HEK293 (cell line): ENCODE measurements around the gene CFP.
"Not testable (repeated sequence)": the region's sequence is repeated elsewhere in the genome, so short reads cannot be mapped to it uniquely, and the experiment has no call there.

Experiments used
- CTCF ChIA-PET: fragments of 350-600 bp; formaldehyde crosslinking; extraction: SDS; loops from one replicate; lab custom pipeline; 2021; ENCODE audit warnings: antibody characterized with exemption; lab: Yijun Ruan, JAX
- POLR2A ChIA-PET: fragments of 300-600 bp; formaldehyde crosslinking; extraction: SDS; loops from one replicate; lab custom pipeline; 2020; ENCODE audit warnings: antibody characterized with exemption, inconsistent platforms; lab: Yijun Ruan, JAX
- H3K27ac ChIP-seq: fragments of 200-500 bp; sonication (Bioruptor generic); 2 replicates; pipeline ENCODE4 v1.5.1; 2014; ENCODE audit warnings: low read depth, low read length, control low read depth, inconsistent platforms; ENCODE audit errors: extremely low read depth
- H3K36me3 ChIP-seq, 2 experiments: fragments of 200-500 bp in 1 of 2; sonication (Bioruptor generic) in 1 of 2; 1 replicate in 1 of 2; 2 replicates in 1 of 2; pipeline ENCODE4 v1.5.1; 2014 to 2017; ENCODE audit warnings: inconsistent platforms in 2 of 2, low read length in 2 of 2; ENCODE audit not compliant: control insufficient read depth in 2 of 2, insufficient read depth in 1 of 2
- H3K4me1 ChIP-seq: fragments of 200-500 bp; sonication (Bioruptor generic); 2 replicates; pipeline ENCODE4 v1.5.1; 2014; ENCODE audit warnings: mild to moderate bottlenecking, low read length, inconsistent platforms; ENCODE audit not compliant: control insufficient read depth, insufficient read depth
- H3K4me3 ChIP-seq: 2 replicates; pipeline ENCODE4 v1.5.1; 2011; ENCODE audit warnings: low read depth, mild to moderate bottlenecking, control low read depth, low read length, moderate library complexity
- H3K9me3 ChIP-seq: fragments of 200-500 bp; sonication (Bioruptor generic); 2 replicates; pipeline ENCODE4 v1.5.1; 2014; ENCODE audit warnings: low read depth, low read length, inconsistent platforms; ENCODE audit not compliant: control insufficient read depth, insufficient read depth
- HOXC10 ChIP-seq: sonication (generic); formaldehyde crosslinking; IDR thresholded peaks from 2 replicates; pipeline ENCODE4 v1.8.1; 2023; ENCODE audit warnings: mild to moderate bottlenecking, missing genetic modification reagents
- KLF9 ChIP-seq: fragments of 450-650 bp; formaldehyde crosslinking; IDR thresholded peaks from 2 replicates; pipeline ENCODE4 v1.5.1; 2016; ENCODE audit warnings: missing biosample characterization, missing genetic modification characterization, low read depth
- PRDM4 ChIP-seq: fragments of 450-650 bp; formaldehyde crosslinking; IDR thresholded peaks from 2 replicates; pipeline ENCODE4 v1.5.1; 2017; ENCODE audit warnings: missing biosample characterization, missing genetic modification characterization
- SCRT2 ChIP-seq: fragments of 450-650 bp; formaldehyde crosslinking; IDR thresholded peaks from 2 replicates; pipeline ENCODE4 v1.5.1; 2016; ENCODE audit warnings: missing biosample characterization, missing genetic modification characterization
- SETDB1 ChIP-seq: IDR thresholded peaks from one replicate; pipeline ENCODE4 v1.6.1; 2017; ENCODE audit warnings: mild to moderate bottlenecking, low read length, moderate library complexity, mixed read lengths; ENCODE audit not compliant: insufficient read length
- SP2 ChIP-seq: fragments of 450-650 bp; formaldehyde crosslinking; IDR thresholded peaks from 2 replicates; pipeline ENCODE4 v1.5.1; 2016; ENCODE audit warnings: missing biosample characterization, missing genetic modification characterization
- YY2 ChIP-seq: fragments of 450-650 bp; formaldehyde crosslinking; IDR thresholded peaks from 2 replicates; pipeline ENCODE4 v1.5.1; 2016; ENCODE audit warnings: missing biosample characterization, missing genetic modification characterization
- ZNF121 ChIP-seq: fragments of 450-650 bp; formaldehyde crosslinking; IDR thresholded peaks from 2 replicates; pipeline ENCODE4 v1.5.1; 2016; ENCODE audit warnings: missing biosample characterization, missing genetic modification characterization
- ZNF16 ChIP-seq: fragments of 450-650 bp; formaldehyde crosslinking; IDR thresholded peaks from 2 replicates; pipeline ENCODE4 v1.5.1; 2016; ENCODE audit warnings: low read depth, missing biosample characterization, missing genetic modification characterization
- ZNF274 ChIP-seq, 2 experiments: fragments of 200-500 bp in 1 of 2; fragments of 450-650 bp in 1 of 2; sonication (Bioruptor generic) in 1 of 2; formaldehyde crosslinking in 1 of 2; IDR thresholded peaks; 2 replicates each; pipeline versions ENCODE4 v1.5.1 to v1.6.1; 2014 to 2016; ENCODE audit warnings: borderline replicate concordance in 1 of 2, inconsistent platforms in 1 of 2, low read length in 1 of 2, missing biosample characterization in 1 of 2, missing genetic modification characterization in 1 of 2
- ZNF394 ChIP-seq: fragments of 450-650 bp; formaldehyde crosslinking; IDR thresholded peaks from 2 replicates; pipeline ENCODE4 v1.5.1; 2016; ENCODE audit warnings: missing biosample characterization, missing genetic modification characterization, mild to moderate bottlenecking, moderate library complexity, borderline replicate concordance
- ZNF571 ChIP-seq: fragments of 450-650 bp; formaldehyde crosslinking; IDR thresholded peaks from 2 replicates; pipeline ENCODE4 v1.5.0; 2017; ENCODE audit warnings: missing biosample characterization, missing genetic modification characterization
- ZNF704 ChIP-seq: fragments of 450-650 bp; formaldehyde crosslinking; IDR thresholded peaks from 2 replicates; pipeline ENCODE4 v1.5.1; 2016; ENCODE audit warnings: missing biosample characterization, missing genetic modification characterization
- ZNF777 ChIP-seq: fragments of 450-650 bp; formaldehyde crosslinking; IDR thresholded peaks from 2 replicates; pipeline ENCODE4 v1.5.1; 2017; ENCODE audit warnings: missing biosample characterization, missing genetic modification characterization, borderline replicate concordance
- TF ChIP-seq, protein P1 (sequence below): fragments of 450-650 bp; formaldehyde crosslinking; IDR thresholded peaks from 2 replicates; pipeline ENCODE4 v1.5.1; 2016; ENCODE audit warnings: missing biosample characterization, missing genetic modification characterization, borderline replicate concordance
- TF ChIP-seq, protein P2 (sequence below): fragments of 450-650 bp; formaldehyde crosslinking; IDR thresholded peaks from 2 replicates; pipeline ENCODE4 v1.5.1; 2016; ENCODE audit warnings: missing biosample characterization, missing genetic modification characterization
- TF ChIP-seq, protein P3 (sequence below): fragments of 450-650 bp; formaldehyde crosslinking; IDR thresholded peaks from 2 replicates; pipeline ENCODE4 v1.5.1; 2016; ENCODE audit warnings: missing biosample characterization, missing genetic modification characterization

CFP gene

GRCh38 chrX:47603125-47603524, 26.6 kb downstream of the CFP start:
- CTCF ChIA-PET = not testable (repeated sequence)

GRCh38 chrX:47597222-47597621, 32.5 kb downstream of the CFP start:
- no peaks in the 10 kb centered on the region for H3K36me3 ChIP-seq
- no peaks in the 10 kb centered on the region; the same call in 1 of the 2 replicates for H3K9me3 ChIP-seq
- H3K4me3 ChIP-seq = no peak overlapping the region
- no peaks in the 10 kb centered on the region for H3K4me1 ChIP-seq
- TF ChIP-seq SETDB1 (peak; percentile 33), ZNF704 (tag by site-specific recombination) (no peak)
- ChIA-PET POLR2A (interaction anchor here (0.6 kb wide), 1 partner anchor 62 kb away, joined by 3 read pairs; the partner anchor contains the start of gene UXT), CTCF (no interaction called here)
- H3K27ac ChIP-seq = no peak overlapping the region

More at GRCh38 chrX:47603125-47603524, 26.6 kb downstream of the CFP start:
- H3K36me3 ChIP-seq, H3K4me1 ChIP-seq, H3K9me3 ChIP-seq, POLR2A ChIA-PET, H3K27ac ChIP-seq, H3K4me3 ChIP-seq: not testable (repeated sequence)
- peak; percentile 72; the same call in 1 of the 2 replicates for TF ChIP-seq ZNF121

GRCh38 chrX:47596256-47596655, 33.5 kb downstream of the CFP start:
- POLR2A ChIA-PET = no interaction called here
- Histone ChIP-seq H3K9me3 (no peaks in the 10 kb centered on the region; the same call in 1 of the 2 replicates), H3K4me3 (no peak overlapping the region), H3K4me1 (no peaks in the 10 kb centered on the region), H3K36me3 (no peaks in the 10 kb centered on the region), H3K27ac (no peak overlapping the region)
- CTCF ChIA-PET = interaction anchor here (1.2 kb wide), 1 partner anchor 27 kb away, joined by 3 read pairs; no protein-coding TSS in a partner anchor
- TF ChIP-seq ZNF16 (tag by site-specific recombination) = no peak
- TF ChIP-seq ZNF274 (IDR thresholded peaks at IDR 0.05; ENCODE audit: low read length) = no peak
- TF ChIP-seq ZNF274 (tag by site-specific recombination; IDR thresholded peaks at IDR 0.05; ENCODE audit: borderline replicate concordance) = no peak
- no peak for TF ChIP-seq ZNF571 (tag by site-specific recombination)
- no peak for TF ChIP-seq ZNF394 (tag by site-specific recombination)
- TF ChIP-seq SCRT2 (tag by site-specific recombination) = no peak
- no peak for TF ChIP-seq PRDM4 (tag by site-specific recombination)
- TF ChIP-seq, protein P1, sequence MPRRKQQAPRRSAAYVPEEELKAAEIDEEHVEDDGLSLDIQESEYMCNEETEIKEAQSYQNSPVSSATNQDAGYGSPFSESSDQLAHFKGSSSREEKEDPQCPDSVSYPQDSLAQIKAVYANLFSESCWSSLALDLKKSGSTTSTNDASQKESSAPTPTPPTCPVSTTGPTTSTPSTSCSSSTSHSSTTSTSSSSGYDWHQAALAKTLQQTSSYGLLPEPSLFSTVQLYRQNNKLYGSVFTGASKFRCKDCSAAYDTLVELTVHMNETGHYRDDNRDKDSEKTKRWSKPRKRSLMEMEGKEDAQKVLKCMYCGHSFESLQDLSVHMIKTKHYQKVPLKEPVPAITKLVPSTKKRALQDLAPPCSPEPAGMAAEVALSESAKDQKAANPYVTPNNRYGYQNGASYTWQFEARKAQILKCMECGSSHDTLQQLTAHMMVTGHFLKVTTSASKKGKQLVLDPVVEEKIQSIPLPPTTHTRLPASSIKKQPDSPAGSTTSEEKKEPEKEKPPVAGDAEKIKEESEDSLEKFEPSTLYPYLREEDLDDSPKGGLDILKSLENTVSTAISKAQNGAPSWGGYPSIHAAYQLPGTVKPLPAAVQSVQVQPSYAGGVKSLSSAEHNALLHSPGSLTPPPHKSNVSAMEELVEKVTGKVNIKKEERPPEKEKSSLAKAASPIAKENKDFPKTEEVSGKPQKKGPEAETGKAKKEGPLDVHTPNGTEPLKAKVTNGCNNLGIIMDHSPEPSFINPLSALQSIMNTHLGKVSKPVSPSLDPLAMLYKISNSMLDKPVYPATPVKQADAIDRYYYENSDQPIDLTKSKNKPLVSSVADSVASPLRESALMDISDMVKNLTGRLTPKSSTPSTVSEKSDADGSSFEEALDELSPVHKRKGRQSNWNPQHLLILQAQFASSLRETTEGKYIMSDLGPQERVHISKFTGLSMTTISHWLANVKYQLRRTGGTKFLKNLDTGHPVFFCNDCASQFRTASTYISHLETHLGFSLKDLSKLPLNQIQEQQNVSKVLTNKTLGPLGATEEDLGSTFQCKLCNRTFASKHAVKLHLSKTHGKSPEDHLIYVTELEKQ (tag by site-specific recombination) = no peak
- TF ChIP-seq SP2 (tag by site-specific recombination) = no peak
- TF ChIP-seq, protein P2, sequence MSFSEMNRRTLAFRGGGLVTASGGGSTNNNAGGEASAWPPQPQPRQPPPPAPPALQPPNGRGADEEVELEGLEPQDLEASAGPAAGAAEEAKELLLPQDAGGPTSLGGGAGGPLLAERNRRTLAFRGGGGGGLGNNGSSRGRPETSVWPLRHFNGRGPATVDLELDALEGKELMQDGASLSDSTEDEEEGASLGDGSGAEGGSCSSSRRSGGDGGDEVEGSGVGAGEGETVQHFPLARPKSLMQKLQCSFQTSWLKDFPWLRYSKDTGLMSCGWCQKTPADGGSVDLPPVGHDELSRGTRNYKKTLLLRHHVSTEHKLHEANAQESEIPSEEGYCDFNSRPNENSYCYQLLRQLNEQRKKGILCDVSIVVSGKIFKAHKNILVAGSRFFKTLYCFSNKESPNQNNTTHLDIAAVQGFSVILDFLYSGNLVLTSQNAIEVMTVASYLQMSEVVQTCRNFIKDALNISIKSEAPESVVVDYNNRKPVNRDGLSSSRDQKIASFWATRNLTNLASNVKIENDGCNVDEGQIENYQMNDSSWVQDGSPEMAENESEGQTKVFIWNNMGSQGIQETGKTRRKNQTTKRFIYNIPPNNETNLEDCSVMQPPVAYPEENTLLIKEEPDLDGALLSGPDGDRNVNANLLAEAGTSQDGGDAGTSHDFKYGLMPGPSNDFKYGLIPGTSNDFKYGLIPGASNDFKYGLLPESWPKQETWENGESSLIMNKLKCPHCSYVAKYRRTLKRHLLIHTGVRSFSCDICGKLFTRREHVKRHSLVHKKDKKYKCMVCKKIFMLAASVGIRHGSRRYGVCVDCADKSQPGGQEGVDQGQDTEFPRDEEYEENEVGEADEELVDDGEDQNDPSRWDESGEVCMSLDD = no peak
- no peak for TF ChIP-seq KLF9 (tag by site-specific recombination)
- no peak for TF ChIP-seq YY2 (tag by site-specific recombination)
- TF ChIP-seq ZNF777 = no peak
- TF ChIP-seq, protein P3, sequence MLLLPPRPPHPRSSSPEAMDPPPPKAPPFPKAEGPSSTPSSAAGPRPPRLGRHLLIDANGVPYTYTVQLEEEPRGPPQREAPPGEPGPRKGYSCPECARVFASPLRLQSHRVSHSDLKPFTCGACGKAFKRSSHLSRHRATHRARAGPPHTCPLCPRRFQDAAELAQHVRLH = no peak
- TF ChIP-seq HOXC10 = no peak
